HG02588 (cell line): Measurements from ENCODE around the gene NR2C2.
A peak's percentile ranks its signal among the peaks of the same experiment; 100 is the strongest.

Source experiments
- ATAC-seq: cut with Tn5 transposase; IDR thresholded peaks from one replicate; pipeline ENCODE4 v1.9.1; 2021; ENCODE audit warnings: mild to moderate bottlenecking, moderate library complexity; ENCODE audit not compliant: unreplicated experiment

The NR2C2 gene

DNA sequence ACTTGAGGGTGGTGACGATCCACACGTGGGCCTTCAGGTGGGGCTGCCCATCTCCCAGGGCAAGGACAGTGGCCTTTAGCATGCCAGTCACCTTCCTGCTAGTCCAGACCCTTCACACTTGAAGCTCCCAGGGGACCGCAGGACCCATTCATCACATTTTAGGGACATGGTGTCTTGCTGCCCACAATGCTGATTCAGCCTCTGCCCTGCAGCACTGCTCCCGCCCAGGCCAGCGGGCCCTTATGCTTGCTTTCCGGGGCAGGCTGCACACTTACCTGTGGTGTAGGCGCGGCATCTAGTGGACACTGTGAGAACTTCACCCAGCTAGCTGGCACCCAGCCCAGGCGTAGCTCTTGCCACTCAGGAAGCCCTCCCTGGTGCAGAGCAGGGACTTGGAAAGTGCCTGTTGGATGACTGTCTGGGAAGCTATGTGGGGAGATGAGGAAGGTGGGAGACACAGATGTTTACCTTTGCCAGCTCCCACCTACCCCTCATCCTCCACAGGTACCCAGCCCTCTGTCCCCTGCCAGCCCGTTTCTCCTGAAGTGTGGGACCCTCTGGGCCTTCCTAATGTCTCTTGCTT, 26.3 kb upstream of the NR2C2 start:
- peak; percentile 76 for ATAC-seq

DNA sequence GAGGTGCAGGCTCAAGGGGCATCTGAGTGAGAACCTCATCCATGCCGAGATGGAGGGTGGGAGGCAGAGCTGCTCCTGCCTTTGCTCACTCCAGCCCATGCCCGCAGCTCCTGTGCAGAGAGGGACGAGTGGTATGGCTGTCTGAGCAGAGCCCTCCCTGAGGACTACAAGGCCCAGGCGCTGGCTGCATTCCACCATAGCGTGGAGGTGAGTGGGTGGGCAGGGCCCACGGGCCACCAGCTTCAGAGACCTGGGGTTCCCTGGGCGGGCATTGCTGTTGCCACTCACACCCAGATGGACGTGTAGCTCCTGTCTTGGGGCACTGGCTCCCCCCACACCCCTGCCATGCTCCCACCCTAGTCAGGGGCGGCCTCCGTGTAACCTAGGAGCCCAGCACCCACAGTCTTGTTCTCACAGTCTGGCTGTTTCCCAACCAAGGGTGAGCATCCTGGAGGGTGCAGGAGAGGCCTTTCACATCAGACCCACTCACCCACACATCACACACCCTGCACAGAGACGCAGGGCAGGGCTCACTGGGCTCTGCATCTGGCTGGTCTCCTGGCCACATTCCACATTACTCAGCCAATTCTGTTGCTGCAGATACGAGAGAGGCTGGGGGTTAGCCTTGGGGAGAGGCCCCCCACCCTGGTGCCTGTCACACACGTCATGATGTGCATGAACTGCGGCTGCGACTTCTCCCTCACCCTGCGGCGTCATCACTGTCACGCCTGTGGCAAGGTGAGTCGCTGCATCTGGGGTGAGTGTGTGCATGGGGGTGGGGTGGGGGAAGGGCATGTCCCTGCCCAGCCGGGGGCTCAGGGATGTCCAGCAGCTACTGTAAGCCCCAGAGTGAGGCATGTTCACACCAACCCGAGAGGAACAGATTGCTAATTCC, 25.3 kb upstream of the NR2C2 start:
- ATAC-seq: no peak

DNA sequence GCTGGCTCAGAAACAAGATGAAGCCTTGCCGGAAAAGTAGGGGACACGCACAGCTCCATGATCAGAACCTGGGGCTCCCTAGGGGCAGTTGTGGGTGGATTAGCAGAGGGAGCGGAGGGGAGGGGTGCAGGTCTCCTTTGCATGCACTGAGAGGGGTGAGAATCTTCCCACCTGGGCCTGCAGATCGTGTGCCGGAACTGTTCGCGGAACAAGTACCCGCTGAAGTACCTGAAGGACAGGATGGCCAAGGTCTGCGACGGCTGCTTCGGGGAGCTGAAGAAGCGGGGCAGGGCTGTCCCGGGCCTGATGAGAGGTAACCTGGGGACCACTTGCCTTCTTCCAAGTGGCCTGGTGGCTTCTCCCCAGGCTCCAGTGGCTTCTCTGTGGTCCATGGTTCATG, 24.5 kb upstream of the NR2C2 start:
- ATAC-seq: no peak

DNA sequence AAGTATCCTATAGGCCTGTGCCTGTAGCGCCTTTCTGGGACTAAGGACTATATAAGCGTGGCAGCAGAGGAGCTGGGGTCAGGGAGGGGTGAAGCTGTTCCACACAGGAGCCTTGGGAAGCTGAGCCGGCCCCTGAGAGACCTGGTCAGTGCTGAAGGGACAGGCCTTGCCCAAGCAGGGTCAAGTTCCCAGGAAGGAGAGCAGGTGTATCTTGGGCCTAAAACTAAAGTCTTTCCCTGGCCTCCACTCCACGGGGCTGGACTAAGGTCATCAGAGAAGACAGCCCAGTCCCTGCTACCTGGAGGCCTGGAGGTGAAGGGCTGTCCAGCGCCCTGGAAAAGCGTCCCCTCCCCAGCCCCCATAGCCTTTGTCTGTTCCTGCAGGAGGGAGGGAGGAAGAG, 23.9 kb upstream of the NR2C2 start:
- ATAC-seq: no peak

DNA sequence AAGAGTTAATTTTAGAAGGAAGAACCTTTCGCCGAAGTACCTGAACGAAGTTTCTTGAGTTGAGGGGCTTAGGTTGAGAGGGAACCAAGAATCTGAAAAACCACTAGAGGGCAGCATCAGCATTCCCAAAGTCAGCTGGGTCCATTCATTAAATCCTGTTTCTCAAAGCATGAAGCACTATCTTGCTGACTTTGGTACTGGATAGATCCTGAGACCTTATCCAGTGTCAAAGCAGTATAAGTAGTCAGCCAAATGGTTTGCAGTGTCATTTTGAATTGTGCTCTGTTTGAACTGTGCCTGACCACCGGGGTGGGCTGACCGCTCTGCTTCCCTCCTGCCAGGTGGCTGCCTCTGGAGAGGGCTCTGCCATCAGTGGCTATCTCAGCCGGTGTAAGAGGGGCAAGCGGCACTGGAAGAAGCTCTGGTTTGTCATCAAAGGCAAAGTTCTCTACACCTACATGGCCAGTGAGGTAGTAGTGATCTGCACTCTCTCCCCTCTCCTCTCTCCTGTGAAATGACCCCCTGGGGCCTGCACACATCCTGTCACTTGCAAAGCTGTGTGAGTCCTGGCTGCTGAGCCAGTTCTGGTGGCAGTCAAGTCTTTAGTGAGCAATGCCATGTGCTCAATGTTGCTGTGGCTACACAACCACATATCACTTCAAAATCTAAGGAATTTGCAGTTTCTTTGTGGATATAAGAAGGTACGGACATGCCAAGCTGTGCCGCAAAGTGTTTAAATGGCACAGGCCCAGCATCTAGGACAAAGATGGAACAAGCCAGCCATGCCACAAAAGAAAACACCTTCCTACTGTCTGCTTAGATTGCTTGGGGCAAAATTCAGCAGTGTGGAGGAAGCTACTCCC, 21.4 kb upstream of the NR2C2 start:
- no peak for ATAC-seq

DNA sequence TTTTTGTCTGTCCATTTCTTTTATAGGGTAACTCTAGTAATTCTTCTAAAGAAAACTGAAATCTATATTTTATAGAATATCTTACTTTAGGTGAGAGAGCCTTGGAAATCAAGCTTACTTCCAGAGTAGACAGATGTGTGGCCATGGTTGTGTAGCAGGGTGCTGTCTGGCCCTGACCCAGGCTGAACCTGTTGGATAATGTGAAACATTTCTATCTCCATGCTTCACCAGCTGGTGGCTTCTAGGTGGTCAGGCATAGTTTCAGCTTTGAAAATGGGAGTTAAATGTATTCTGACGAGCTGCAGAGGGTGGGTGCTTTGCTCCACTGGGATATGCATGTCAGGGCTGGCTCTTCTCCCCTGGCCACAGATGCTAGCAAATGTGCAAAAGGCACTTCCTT, 20.8 kb upstream of the NR2C2 start:
- ATAC-seq: no peak

DNA sequence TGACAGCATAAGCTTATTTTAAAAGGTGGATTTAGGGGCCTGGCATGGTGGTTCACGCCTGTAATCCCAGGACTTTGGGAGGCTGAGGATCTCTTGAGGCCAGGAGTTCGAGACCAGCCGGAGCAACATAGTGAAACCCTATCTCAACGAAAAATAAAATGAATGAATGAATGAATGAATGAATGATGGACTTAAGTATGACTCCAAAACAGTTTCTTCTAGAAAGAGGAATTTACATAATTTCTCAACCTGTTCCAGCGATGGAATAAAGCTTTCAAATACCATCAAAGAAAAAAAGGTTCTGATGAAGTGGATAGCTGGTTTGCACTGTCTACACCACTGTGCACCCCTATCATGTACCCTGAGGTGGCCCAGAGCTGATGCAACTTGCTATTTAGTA, 20.1 kb upstream of the NR2C2 start:
- no peak for ATAC-seq

DNA sequence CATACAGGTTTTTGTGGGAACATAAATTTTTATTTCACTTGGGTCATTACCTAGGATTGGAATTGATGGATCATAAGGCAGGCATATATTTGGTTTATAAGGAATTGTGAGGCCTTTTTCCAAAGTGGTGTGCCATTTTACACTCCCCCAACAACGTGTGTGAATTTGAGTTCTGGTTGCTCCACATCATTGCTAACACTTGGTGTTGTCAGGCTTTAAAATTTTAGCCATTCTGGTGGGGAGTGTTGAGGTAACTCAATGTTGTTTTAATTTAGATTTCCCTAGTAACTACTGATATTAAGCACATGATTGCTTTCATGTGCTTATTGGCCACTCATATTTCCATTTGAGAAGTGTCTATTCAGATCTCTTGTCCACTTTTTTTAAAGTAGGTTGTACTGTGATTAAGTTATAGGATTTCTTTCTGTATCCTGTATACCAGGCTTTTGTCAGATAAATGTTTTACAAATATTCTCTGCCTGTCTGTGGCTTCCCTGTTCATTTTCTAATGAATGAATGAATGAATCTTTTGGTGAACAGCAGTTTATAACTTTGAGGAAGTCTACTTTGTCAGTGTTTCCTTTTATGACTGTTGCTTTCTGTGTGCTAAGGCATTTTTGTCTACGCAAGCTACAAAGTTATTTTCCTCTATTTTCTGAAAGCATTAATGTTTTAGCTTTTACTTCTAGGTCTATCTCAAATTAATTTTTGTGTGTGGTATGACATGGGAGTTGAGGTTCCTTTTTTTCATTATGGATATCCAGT, 17.9 kb upstream of the NR2C2 start:
- no peak for ATAC-seq

DNA sequence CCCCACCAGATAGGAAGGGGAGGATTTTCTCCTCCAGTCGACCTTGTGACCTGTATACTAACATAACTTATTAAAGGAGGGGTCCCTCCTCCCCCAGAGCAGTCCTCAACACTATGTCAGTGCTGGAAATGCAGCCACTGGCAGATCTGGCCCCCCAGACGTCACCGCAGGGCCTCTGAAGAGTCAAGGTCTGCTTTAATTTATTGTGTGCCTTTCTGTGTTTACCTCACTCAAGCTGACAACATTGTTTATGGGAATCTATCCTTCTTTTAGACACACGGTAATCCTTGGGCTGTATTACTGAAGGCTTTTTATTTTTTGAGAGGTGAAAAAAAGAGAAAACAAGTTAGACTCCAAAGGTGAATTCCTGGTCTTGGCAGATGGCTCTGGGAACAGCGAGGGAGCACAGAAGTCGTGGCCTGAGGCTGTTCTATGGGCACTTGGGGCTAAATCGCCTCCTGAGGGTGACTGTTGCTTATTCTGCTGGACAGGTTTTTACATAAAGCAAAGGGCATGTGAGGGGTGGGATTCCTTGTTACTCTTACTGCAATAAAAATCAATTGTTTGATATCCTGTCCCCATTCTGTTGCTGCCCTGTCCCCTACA, 13.5 kb upstream of the NR2C2 start:
- no peak for ATAC-seq

DNA sequence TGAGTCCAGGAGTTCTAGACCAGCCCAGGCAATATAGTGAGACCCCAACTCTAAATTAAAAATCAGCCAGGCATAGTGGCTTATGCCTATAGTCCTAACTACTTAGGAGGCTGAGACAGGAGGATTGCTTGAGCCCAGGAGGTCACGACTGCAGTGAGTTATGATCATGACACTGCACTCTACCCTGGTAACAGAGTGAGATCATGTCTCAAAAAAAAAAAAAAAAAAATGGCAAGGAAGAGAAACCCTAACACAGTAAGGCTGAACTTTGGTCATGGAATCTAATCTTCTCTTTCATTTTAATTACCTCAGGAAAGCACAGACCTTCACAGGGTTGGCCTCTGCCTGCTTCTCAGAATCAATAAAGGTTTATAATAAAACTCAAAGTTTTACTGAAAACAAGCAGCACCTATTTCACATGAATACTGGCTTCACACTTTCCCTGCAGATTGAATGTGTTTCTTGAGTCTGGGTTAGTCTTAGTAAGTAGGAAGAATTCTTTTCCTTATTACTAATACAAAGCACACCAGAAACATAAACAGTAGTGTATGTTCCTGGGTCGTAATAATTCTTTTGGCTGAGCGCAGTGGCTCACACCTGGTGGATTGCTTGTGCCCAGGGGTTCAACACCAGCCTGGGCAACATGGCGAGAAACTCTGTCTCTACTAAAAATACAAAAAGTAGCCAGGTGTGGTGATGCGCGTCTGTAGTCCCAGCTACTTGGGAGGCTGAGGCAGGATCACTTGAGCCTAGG, 11.6 kb upstream of the NR2C2 start:
- ATAC-seq: no peak

DNA sequence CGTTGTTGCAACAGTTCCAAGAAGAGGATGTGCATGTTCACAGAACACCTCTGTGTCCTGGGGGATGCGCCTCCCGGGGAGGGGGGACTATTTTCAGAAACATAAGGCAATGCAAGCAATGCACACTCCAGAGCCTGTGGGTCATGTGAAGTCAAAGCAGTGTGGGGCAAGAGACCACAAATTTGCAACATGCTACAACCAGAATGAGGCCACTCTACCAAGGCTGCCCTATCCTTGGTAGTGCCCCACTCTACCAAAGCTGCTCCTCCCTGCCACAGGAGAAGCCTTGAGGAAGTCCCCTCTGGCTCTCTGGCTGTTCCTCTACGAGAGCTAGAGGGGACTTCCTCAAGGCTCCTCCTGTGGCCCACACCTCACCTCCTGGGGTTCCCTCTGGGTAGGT, 8.4 kb upstream of the NR2C2 start:
- no peak for ATAC-seq

DNA sequence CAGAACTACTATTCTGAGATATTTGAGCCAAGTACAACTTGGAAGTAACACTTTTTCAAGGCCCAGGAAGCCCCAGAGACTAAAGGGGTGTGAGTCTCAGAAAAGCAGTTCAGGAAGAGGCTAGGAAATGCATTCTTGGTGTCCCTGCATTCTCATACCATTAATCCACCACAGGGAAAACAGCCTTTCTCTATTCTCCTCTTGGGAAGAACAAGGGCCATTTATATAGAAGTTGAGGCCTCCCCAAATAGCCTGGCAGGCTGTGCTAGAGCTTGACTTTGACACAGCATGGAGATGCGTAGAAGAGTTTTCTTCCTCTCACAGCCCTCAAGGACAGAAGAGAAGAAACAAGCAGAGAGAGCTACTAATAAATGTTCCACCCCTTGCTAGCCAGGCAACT, 5.5 kb upstream of the NR2C2 start:
- ATAC-seq: no peak

DNA sequence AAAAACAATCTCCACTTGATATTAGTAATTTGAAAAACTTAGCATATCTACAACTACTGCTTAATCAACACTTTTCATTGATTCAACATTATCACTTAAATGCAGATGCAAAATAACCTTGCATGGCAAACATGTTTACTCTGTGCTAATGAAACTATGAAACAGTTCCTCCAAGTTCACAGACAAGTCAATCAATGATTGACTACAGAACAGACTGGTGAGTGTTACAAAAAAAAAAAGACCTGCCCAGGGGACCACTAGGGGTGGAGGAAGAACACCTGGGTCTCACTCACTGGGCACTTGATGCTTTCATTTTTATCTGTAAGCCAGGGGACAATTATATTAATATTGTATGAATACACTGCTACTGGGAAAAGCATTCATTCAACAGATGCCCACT, 4.3 kb upstream of the NR2C2 start:
- ATAC-seq: no peak

DNA sequence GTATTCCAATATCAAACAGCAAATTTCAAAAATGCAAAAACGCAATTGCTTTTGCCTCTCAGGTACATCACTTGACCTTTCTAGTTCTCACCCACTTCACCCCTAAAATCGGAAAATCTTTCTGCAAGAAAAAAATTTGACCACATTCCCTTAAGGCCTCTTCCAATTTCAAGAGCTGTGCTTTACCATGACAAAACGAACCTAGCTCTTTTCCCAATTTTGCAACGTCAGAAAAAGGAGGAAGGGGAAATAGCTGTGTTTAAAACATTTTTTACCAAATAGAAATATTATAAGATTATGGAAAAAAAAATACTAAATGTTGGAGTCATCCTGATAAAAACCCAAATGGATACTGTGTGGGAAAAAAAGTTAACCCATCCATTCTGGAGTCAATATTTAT, 1.1 kb upstream of the NR2C2 start:
- no peak for ATAC-seq

DNA sequence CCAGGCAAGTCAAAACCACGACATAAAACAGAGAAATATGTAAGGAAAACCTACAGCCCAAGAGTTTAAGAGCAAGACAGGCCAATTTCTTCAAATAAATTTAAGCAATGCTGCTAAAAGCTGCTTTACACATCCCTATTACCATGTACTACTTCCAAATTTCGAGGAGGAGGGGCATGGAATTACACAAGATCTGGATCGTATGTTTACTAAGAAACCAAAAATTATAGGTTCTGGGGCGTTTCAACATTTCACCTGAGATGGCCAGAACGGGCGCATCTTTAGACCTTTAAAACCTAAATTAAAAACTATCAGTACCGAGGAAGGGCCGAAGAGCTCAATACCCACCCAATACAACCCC, 664 bp upstream of the NR2C2 start:
- ATAC-seq: no peak

DNA sequence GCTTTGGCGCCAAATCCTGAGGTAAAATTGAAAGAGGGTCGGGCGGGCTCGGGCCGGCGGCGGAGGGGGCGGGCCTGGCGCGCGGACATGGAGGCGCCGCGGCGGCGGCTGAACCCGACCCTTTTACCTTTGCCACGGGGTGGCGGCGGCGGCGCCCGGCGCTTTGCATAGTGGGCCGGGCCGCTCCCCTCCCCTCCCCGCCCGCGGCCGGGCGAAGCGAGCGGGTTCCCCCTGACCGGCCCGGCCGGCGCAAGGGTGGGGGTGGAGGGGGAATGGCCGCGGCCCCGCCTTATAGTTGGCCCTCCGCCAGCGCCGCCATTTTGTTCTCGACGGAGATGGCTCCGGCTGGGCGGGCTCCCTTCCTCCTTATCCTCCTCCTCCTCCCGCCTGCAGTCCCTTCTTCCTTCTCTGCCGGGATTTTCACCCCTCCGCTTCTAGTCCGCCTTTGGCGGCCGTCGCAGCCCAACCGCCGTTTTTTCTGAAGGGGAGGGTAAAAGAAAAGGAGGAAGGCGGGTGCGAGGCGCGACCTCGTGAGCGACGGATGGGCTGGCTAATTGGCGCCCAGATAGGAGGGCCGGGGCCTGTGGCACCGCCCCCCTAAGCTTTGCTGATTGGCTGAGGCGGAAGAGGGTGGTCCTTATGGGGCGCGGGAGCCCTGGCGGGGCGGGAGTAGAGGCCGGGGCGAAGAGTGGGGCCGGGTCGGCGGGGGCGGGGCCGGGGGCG, 664 bp downstream of the NR2C2 start:
- ATAC-seq: peak; percentile 85

DNA sequence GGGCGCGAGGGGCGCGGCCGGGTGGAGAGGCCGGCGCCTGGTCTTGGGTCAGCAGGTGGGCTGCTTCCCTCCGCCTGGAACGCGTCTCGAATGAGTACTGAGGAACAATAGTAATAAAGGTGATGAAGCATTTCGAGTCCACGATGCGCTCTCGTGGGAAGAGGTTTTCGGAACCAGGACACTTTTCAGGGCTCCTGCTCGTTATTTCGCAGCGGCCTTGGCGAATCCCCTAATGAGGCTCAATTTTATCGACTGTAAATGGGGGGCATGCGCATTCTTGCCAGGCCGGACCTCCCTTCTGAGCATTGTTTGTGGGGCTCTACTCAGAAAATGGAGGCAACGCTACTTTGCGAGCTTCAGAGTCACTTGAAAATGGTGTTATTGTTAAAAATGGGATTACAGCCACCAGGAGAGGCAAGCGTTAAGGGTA, 1.2 kb downstream of the NR2C2 start:
- ATAC-seq: no peak

DNA sequence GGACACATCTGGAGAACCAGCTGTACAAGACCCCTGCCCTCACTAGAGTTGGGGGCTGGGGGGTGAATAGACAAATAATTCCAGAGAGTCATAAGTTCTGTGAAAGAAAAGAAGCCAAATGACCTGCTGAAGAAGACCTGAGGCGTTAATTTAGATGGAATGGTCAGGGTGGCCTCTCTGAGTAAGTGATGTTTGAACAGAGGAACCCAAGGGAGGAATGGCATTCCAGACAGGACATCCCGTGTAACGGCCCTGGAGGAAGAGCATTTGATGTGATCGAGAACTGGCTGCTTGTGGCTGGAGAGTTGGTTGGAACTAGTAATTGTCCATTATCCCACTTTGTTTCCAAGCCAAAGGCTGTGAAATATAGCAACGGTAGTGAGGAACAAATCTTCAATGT, 1.7 kb downstream of the NR2C2 start:
- no peak for ATAC-seq

DNA sequence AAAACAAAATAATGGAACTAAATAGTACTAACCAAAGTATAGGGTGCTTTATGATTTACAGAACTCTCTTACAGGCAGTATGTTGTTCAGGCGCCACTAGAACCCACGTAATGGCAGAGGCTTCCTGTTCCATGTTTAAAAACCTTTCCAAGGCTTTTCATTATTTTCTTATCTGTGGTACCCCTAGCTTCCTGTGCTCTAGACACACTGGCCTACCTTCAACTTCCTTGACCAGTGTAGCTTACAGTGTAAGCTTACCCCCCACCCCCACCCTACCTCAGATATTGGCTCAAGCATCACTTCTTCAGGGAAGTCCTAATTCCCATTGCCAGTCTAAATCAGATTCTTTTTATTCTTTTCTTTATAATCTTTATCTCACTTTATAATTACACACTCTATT, 2.9 kb downstream of the NR2C2 start:
- no peak for ATAC-seq
